ENCODE data around the gene HAUS3. TPM values are rescaled to one million over a fixed set of nuclear protein-coding genes. Genes with fewer than 3 reads are reported as not detected.

HAUS3 gene
- total and polyA plus RNA-seq, 2 of the 8 experiments (the other 6 are each of a cell fraction or from before 2014, with no cell fraction given) = 3.2 to 14.8 TPM

- Histone ChIP-seq H3K4me1 (replicated peaks in 1 of 4; ENCODE audit: control insufficient read depth in 3 of 4, insufficient read depth in 4 of 4, low read length in 3 of 4) (peaks cover 0 to 13% (median 8%) of the 10 kb centered on the region in 4 experiments; a peak in 5 of 7 replicates), H3K14ac (ENCODE audit: insufficient read length) (no peak overlapping the region), H3K9ac (replicated peaks in 1 of 4; ENCODE audit: extremely low read depth in 1 of 4, low read depth in 3 of 4, low read length in 3 of 4) (no peak overlapping the region), H3K56ac (replicated peaks; ENCODE audit: insufficient read length, low read depth, low read length) (no peak overlapping the region), H3K79me2 (ENCODE audit: control insufficient read depth in 1 of 2, insufficient read depth in 2 of 2, low read length in 2 of 2) (no peaks in the 10 kb centered on the region), H3K23me2 (ENCODE audit: low read depth, low read length) (peaks cover 10% of the 10 kb centered on the region; the same call in 1 of the 2 replicates), H3K27ac (ENCODE audit: low read depth, low read length) (no peak overlapping the region), H4K8ac (ENCODE audit: extremely low read depth, insufficient read depth, low read length) (no peak overlapping the region), H2AFZ (ENCODE audit: low read length) (no peak overlapping the region), H4K20me1 (replicated peaks in 1 of 2; ENCODE audit: control insufficient read depth in 1 of 2, insufficient read depth in 2 of 2, low read length in 2 of 2) (peaks cover 0 to 6% of the 10 kb centered on the region in 2 experiments), H2BK5ac (ENCODE audit: low read depth, low read length) (no peak overlapping the region), H2BK15ac (ENCODE audit: low read length) (no peak overlapping the region), H2BK20ac (ENCODE audit: low read length) (no peak overlapping the region), H3K18ac (ENCODE audit: extremely low read depth, low read length) (no peak overlapping the region), H3K4ac (replicated peaks; ENCODE audit: insufficient read length, low read depth, low read length) (no peak overlapping the region), H3K79me1 (ENCODE audit: low read depth, low read length) (no peaks in the 10 kb centered on the region), H2AK5ac (ENCODE audit: low read depth, low read length) (no peak overlapping the region), H3K23ac (ENCODE audit: insufficient read length) (no peak overlapping the region), H3K4me3 (ENCODE audit: extremely low read depth in 1 of 4, insufficient read depth in 2 of 4, low read depth in 3 of 4, low read length in 4 of 4) (no peak overlapping the region), H3K36me3 (ENCODE audit: control insufficient read depth in 2 of 4, insufficient read depth in 4 of 4, low read length in 3 of 4) (no peaks in the 10 kb centered on the region), H3K9me3 (ENCODE audit: insufficient read depth in 2 of 2, low read depth in 1 of 2, low read length in 1 of 2) (no peaks in the 10 kb centered on the region), H4K91ac (replicated peaks; ENCODE audit: insufficient read length, low read length) (no peak overlapping the region), H4K5ac (ENCODE audit: insufficient read length, low read depth, low read length) (no peak overlapping the region), H2BK12ac (ENCODE audit: low read depth, low read length) (no peak overlapping the region), H2BK120ac (replicated peaks; ENCODE audit: low read depth, low read length) (no peak overlapping the region), H3K27me3 (replicated peaks in 1 of 4; ENCODE audit: control insufficient read depth in 3 of 4, extremely low read depth in 1 of 4, insufficient read depth in 3 of 4, low read length in 3 of 4) (no peaks in the 10 kb centered on the region), H3K4me2 (ENCODE audit: insufficient read depth in 1 of 2, low read depth in 2 of 2, low read length in 2 of 2) (no peak overlapping the region)
- POLR2A ChIA-PET (ENCODE audit: partially characterized antibody) = no interaction called here
- no peak for TF ChIP-seq FOSL1 (IDR thresholded peaks at IDR 0.05; ENCODE audit: insufficient read depth, low read depth, low read length)
- no peak for TF ChIP-seq CHD2 (IDR thresholded peaks at IDR 0.05; ENCODE audit: low read length)
- TF ChIP-seq SRF (IDR thresholded peaks at IDR 0.05; ENCODE audit: low read depth, low read length) = no peak
- WGBS, 2 experiments (ENCODE audit: extremely low coverage in 1 of 2, insufficient coverage in 1 of 2, insufficient read length in 1 of 2, insufficient replicate concordance in 2 of 2, low coverage in 1 of 2, low lambda C conversion rate in 2 of 2, missing lambda C conversion rate in 1 of 2) = 93% methylated on average over 4 of the region's 6 CpGs; no CpG with 5 or more reads in 1 of the 2 experiments
- CTCF ChIA-PET (ENCODE audit: partially characterized antibody) = interaction anchor here (2.2 kb wide), 1 partner anchor 43 kb away, joined by 6 read pairs; no protein-coding TSS in a partner anchor
- FAIRE-seq (no peak), DNase-seq (ENCODE audit: low read depth in 1 of 2, low spot score in 2 of 2) (no peak)
Observed at GRCh38 chr4:2263926-2264321, 22.0 kb upstream of the HAUS3 start.
